Measurements from ENCODE around the gene EXOSC10.
A peak's percentile ranks its signal among the peaks of the same experiment; 100 is the strongest.
"Not testable (repeated sequence)": the region's sequence is repeated elsewhere in the genome, so short reads cannot be mapped to it uniquely, and the experiment has no call there.

EXOSC10 gene

DNA sequence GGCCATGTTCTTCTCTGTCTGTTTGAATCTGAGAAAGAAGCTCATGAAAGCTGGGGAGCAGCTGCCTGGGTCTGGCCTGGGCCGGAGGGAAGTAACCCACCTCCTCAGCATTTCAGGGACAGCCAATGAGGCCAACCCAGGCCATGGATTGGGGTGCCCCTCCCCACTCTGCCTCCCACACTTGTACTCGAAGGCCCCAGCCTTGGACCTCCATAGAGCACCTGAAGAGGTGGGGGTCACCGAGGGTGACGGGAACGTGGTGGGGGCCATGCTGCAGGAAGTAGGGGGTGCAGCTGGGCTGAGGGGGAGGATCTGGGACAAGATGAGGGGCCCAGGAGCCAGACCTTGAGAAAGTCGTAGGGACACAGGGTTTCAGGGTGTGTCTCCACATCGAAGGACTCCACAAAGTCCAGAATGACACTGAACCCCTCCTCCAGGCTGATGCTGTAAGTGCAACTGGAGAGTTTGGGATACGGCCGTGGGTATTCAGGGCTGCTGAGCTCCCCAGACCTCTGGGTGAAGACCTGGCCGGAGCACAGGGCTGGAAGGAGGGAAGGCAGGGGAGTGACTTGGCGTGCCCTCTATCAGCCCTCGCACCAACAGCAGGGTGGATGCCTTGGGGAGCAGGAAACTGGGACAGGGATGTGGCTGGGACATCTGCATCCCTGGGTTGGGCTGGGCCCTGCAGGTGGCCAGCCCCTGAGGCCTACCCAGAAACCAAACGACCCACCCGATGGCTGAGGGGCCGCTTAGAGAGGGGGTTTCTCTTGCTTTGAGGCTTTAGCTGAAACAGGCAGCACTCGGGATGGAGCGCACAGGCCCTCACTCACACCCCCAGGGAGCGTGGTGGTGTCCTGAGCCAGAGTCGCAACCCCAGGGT, 56.4 kb downstream of the EXOSC10 start:
- DNase-seq, result no peak

- no peak for DNase-seq
Observed at GRCh38 chr1:11042065-11042464, 57.6 kb downstream of the EXOSC10 start.

DNA sequence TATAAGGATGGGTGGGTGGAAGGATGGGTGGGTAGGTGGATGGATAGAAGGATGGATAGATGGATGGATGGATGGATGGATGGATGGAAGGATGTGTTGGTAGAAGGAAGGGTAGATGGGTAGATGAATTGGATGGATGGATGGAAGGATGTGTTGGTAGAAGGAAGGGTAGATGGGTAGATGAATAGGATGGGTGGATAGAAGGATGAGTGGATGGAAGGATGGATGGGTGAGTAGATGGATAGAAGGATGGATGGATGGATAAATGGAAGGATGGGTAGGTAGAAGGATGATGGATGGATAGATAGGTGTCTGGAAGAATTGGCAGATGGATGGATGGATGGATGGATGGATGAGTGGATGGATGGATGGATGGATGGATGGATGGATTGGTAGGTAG, 58.6 kb downstream of the EXOSC10 start:
- no peak for DNase-seq

- DNase-seq, result not testable (repeated sequence)
Observed at GRCh38 chr1:11040105-11040429, 59.6 kb downstream of the EXOSC10 start.

DNA sequence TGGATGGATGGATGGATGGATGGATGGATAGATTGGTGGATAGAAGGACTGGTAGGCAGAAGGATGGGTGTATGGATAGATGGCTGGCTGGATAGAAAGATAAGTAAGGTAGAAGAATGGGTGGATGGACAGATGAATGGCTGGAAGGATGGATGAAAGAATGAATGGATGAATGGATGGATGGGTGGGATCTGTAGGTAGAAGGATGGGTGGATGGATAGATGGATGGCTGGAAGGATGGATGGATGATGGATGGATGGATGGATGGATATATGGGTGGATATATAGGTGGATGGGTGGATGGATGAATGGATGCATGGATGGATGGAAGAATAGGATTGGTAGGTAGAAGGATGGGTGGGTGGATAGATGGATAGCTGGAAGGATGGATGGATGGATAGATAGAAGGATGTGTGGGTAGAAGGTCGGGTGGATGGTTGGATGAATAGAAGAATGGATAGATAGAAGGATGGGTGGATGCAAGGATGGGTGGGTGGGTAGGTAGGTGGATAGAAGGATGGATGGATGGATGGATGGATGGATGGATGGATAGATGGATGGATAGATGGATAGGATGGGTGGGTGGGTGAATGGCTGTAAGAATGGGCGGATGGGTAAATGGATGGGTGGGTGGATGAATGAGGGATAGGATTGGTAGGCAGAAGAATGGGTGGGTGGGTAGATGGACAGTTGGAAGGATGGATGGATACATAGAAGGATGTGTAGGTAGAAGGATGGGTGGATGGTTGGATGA, 60.1 kb downstream of the EXOSC10 start:
- no peak for DNase-seq

- peak; percentile 86 for DNase-seq
Observed at GRCh38 chr1:11037740-11038182, 61.9 kb downstream of the EXOSC10 start.

DNA sequence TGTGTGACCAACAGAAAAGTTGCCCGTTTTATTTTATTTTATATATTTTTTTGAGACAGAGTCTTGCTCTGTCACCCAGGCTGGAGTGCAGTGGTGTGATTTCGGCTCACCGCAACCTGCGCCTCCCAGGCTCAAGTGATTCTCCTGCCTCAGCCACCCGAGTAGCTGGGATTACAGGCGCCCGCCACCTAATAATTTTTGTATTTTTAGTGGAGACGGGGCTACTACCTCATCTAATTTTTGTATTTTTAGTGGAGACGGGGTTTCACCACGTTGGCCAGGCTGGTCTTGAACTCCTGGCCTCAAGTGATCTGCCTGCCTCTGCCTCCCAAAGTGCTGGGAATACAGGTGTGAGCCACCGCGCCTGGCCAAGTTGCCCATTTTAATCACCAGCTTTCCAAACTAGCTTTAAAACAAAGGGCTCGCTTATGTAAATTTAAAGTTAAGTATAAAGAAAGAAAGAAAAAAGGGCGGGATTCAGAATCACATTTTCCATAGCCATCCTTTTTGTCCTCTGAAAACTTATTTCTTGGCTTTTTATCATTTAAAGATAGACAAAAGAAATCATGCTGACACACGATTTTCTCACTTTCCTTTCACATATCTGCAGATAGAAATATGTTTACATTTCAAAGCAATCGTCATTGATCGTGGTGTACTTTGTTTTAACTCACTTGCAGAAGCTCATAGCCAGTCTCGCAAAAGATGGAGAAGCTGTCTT, 62.5 kb downstream of the EXOSC10 start:
- DNase-seq, result not testable (repeated sequence)

- no peak for DNase-seq
Observed at GRCh38 chr1:11031624-11032262, 67.9 kb downstream of the EXOSC10 start.

DNA sequence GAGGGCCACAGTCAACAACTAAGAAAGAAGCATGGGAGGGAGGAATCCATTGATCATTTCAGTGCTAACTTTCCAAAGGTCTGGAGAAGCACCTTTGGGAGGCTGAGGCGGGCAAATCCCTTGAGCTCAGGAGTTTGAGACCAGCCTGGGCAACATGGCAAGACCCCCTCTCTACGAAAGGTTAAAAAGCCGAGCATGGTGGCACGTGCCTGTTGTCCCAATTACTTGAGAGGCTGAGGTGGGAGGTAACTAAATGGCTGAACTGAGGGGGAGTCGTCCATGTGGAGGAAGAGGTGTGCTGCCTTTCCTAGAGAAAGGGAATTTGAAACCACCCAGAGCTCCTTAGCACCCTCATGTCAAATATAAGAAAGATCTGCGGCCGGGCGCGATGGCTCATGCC, 68.8 kb downstream of the EXOSC10 start:
- DNase-seq, result no peak

DNA sequence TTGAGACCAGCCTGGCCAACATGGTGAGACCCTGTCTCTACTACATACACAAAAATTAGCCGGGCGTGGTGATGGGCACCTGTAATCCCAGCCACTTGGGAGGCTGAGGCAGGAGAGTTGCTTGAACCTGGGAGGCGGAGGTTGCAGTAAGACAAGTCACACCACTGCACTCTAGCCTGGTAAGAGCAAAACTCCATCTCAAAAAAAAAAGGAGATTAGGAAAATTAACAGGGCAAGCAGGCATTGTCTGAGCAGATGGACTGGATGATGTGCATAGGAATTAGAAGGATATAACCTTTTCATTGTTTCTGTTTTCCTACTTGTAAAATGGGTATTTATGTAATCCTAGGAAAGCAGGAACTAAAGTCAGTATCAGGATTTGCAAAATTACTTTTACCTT, 71.7 kb downstream of the EXOSC10 start:
- no peak for DNase-seq

DNA sequence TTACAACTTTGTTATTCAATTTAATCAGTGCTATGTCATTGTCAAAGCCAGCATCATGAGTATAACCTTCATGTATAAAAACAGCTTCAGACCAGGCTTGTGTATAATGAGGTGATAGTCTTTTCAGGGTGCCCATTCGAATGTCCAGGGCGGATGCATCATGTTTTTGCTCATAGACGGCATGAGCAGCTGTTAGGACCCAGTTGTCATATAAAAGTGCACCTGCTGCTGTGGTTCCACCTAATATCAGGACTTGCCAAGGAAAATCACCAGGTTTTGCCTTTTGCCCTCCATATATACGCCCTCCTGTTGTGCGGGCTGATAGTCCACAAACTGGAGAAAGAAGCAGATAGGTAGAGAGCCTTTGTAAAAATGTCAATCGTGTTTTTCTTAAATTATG, 72.4 kb downstream of the EXOSC10 start:
- DNase-seq, result no peak

DNA sequence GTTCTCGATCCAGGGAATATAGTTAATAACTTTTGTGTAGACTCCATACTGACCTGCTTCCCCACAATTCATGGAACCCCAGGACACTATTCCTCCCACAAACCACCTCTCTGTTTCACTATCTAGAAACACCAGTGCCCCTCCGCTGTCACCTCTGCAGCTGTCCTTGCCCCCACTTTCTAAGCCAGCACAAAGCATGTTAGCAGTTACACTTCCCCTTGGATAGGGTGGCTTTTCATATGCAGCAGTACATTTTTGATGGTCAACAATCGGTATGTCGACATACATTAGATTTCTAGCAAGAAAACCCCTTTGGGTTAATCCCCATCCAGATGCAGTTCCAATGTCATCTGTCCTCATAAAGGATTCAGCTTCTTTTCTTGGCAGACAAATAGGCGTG, 72.8 kb downstream of the EXOSC10 start:
- no peak for DNase-seq

DNA sequence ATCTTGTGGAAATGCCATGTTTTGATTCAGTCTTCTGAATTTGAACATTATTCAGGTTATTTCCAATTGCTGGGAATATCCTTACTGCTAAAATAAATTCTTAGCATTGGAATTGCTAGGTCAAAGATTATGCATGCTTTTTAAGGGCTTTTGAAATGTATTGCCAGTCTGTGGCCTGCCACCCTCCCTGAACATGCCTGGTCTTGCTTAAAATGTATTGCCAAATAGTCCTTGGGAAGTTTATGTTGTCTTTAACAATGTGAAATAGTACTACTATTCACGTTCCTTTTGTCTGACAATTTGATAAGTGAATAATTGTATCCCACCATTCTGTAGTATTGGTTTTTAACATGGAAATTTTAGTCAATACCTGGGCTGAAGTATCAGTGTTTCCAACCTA, 73.6 kb downstream of the EXOSC10 start:
- DNase-seq, result no peak

DNA sequence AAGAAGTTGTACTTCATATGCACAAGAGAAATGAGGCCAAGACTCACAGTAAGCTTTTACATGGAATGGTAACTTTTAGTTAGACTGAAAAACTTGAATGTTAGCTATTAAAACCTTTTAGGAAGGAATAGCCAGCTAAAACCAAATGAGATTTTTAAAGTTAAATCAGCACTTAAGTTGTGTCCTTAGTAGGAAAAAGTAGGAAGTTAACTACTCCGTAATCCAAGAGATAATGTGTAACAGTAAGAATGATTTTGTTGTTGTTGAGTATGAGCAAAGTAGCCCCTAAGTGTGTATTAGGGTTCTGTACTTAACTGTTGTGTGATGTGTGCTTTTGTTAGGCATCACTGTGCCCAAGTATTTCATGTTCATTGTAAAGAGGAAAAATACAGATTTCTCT, 74.1 kb downstream of the EXOSC10 start:
- DNase-seq, result no peak

- no peak for DNase-seq
Observed at GRCh38 chr1:11024874-11025203, 74.8 kb downstream of the EXOSC10 start.

DNA sequence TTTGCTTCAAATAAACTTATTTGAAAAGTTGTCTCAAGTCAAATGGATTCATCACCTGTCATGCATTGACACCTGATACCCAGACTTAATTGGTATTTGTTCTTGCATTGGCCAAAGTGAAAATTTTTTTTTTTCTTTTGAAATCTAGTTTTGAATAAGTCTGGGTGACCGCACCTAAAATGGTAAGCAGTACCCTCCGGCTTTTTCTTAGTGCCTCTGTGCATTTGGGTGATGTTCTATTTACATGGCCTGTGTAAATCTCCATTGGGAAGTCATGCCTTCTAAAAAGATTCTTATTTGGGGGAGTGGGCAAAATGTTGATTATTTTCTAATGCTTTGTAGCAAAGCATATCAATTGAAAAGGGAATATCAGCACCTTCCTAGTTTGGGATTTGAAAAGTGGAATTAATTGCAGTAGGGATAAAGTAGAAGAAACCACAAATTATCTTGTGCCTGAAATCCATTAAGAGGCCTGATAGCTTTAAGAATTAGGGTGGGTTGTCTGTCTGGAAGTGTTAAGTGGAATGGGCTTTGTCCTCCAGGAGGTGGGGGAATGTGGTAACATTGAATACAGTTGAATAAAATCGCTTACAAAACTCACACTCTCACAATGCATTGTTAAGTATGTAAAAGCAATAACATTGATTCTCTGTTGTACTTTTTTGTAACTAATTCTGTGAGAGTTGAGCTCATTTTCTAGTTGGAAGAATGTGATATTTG, 75.4 kb downstream of the EXOSC10 start:
- no peak for DNase-seq

DNA sequence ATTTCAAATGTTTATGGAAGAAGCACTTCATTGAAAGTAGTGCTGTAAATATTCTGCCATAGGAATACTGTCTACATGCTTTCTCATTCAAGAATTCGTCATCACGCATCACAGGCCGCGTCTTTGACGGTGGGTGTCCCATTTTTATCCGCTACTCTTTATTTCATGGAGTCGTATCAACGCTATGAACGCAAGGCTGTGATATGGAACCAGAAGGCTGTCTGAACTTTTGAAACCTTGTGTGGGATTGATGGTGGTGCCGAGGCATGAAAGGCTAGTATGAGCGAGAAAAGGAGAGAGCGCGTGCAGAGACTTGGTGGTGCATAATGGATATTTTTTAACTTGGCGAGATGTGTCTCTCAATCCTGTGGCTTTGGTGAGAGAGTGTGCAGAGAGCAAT, 76.5 kb downstream of the EXOSC10 start:
- DNase-seq, result no peak

- DNase-seq, result no peak
Observed at GRCh38 chr1:11019971-11020370, 79.7 kb downstream of the EXOSC10 start.

DNA sequence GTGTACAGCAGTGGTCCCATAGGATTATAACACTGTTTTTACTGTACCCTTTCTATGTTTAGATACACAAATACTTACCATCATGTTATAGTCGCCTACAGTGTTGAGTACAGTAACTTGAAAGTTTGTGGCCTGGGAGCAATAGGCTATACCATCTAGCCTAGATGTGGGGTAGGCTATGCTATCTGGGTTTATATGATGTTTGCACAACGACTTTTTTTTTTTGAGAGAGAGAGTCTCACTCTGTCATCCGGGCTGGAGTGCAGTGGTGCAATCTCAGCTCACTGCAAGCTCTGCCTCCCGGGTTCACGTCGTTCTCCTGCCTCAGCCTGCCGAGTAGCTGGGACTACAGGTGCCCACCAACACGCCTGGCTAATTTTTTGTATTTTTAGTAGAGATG, 80.3 kb downstream of the EXOSC10 start:
- not testable (repeated sequence) for DNase-seq
